HCT116 (cell line): ENCODE measurements around the gene CADPS. TPM values are rescaled to one million over a fixed set of nuclear protein-coding genes. Genes with fewer than 3 reads are reported as not detected.

ENCODE experiments used
- ATAC-seq: fragments of 200-7000 bp; cut with Tn5 transposase; 2 replicates; pipeline ENCODE4 v1.9.1; 2020; ENCODE audit warnings: mild to moderate bottlenecking, moderate library complexity
- BruUV-seq: library from RNA; stranded (reverse); fragments of 400-500 nt; replicated peaks from 2 replicates; lab custom pipeline; 2021; lab: Mats Ljungman, UMichigan
- CTCF ChIA-PET: fragments of 300-600 bp; sonication (Branson Sonifier 250); formaldehyde crosslinking; loops from one replicate; lab custom pipeline; 2021; ENCODE audit warnings: antibody characterized with exemption; lab: Charles Lee
- POLR2A ChIA-PET: fragments of 300-600, 350-600 bp; sonication (Branson Sonifier 250); formaldehyde crosslinking; loops from one replicate; lab custom pipeline; 2021; ENCODE audit warnings: antibody characterized with exemption; lab: Charles Lee
- RAD21 ChIA-PET, 2 experiments: fragments of 300-600 bp; sonication (Branson Sonifier 250); formaldehyde crosslinking; loops; one replicate each; lab custom pipeline; 2023; ENCODE audit warnings: low total read pairs in 2 of 2; ENCODE audit not compliant: uncharacterized antibody in 2 of 2, unreplicated experiment in 2 of 2, low non-redundant PET in 1 of 2; lab: Charles Lee
- DNase-seq: peaks from one replicate; pipeline ENCODE4 v3.0.0-alpha.2; 2010; ENCODE audit warnings: low read depth, low spot score
- H2AFZ ChIP-seq: fragments of 200-600 bp; shearing (Covaris generic), sonication (generic); 2 replicates; pipeline ENCODE4 v1.6.1; 2017; ENCODE audit warnings: low read depth, mixed run types, mixed read lengths, antibody characterized with exemption, low read length; ENCODE audit not compliant: poor library complexity, severe bottlenecking
- H3K27ac ChIP-seq: 2 replicates; pipeline ENCODE4 v1.5.1; 2012; ENCODE audit warnings: low read depth, low read length
- H3K27me3 ChIP-seq: fragments of 200-600 bp; sonication (generic); 2 replicates; pipeline ENCODE4 v1.6.1; 2016; ENCODE audit warnings: mixed run types, low read length, mixed read lengths; ENCODE audit not compliant: insufficient read depth
- H3K36me3 ChIP-seq, 2 experiments: fragments of 200-500 bp in 1 of 2; fragments of 200-600 bp in 1 of 2; sonication (Bioruptor generic) in 1 of 2; sonication (generic) in 1 of 2; 2 replicates each; pipeline versions ENCODE4 v1.5.1 to v1.6.1; 2014 to 2016; ENCODE audit warnings: low read length in 2 of 2, inconsistent platforms in 1 of 2, mixed read lengths in 1 of 2, mixed run types in 1 of 2; ENCODE audit not compliant: insufficient read depth in 2 of 2, control insufficient read depth in 1 of 2
- H3K4me1 ChIP-seq, 2 experiments: fragments of 200-600 bp in 1 of 2; sonication (generic) in 1 of 2; 2 replicates each; pipeline versions ENCODE4 v1.5.1 to v1.6.1; 2012 to 2017; ENCODE audit warnings: low read length in 2 of 2, inconsistent platforms in 1 of 2, mild to moderate bottlenecking in 1 of 2, mixed read lengths in 1 of 2, mixed run types in 1 of 2, moderate library complexity in 1 of 2; ENCODE audit not compliant: insufficient read depth in 2 of 2, control insufficient read depth in 1 of 2
- H3K4me2 ChIP-seq: fragments of 200-600 bp; sonication (generic); 2 replicates; pipeline ENCODE4 v1.6.1; 2017; ENCODE audit warnings: mixed run types, low read length, mixed read lengths
- H3K4me3 ChIP-seq, 2 experiments: fragments of 200-600 bp in 1 of 2; sonication (generic) in 1 of 2; replicated peaks in 1 of 2; 2 replicates each; pipeline ENCODE4 v1.5.1; 2011 to 2016; ENCODE audit warnings: low read length in 2 of 2, control low read depth in 1 of 2, low read depth in 1 of 2, mild to moderate bottlenecking in 1 of 2, mixed read lengths in 1 of 2, mixed run types in 1 of 2
- H3K79me2 ChIP-seq: fragments of 200-600 bp; sonication (generic); 2 replicates; pipeline ENCODE4 v1.6.1; 2017; ENCODE audit warnings: mild to moderate bottlenecking, mixed run types, low read length, moderate library complexity, mixed read lengths; ENCODE audit not compliant: insufficient read depth
- H3K9ac ChIP-seq: fragments of 200-600 bp; sonication (generic); 2 replicates; pipeline ENCODE4 v1.6.1; 2016; ENCODE audit warnings: low read length, mixed read lengths
- H3K9me2 ChIP-seq: fragments of 200-600 bp; sonication (generic), shearing (Covaris generic); 2 replicates; pipeline ENCODE4 v1.6.1; 2017; ENCODE audit warnings: mixed run types, mild to moderate bottlenecking, moderate library complexity; ENCODE audit not compliant: insufficient read depth
- H3K9me3 ChIP-seq, 2 experiments: fragments of 200-500 bp in 1 of 2; fragments of 200-600 bp in 1 of 2; sonication (Bioruptor generic) in 1 of 2; sonication (generic) in 1 of 2; 2 replicates each; pipeline ENCODE4 v1.6.1; 2014 to 2017; ENCODE audit warnings: low read length in 2 of 2, mixed read lengths in 2 of 2, inconsistent platforms in 1 of 2, low read depth in 1 of 2, mild to moderate bottlenecking in 1 of 2, mixed run types in 1 of 2, moderate library complexity in 1 of 2; ENCODE audit not compliant: control insufficient read depth in 1 of 2, insufficient read depth in 1 of 2
- H4K20me1 ChIP-seq: fragments of 200-600 bp; sonication (generic), shearing (Covaris generic); 2 replicates; pipeline ENCODE4 v1.6.1; 2017; ENCODE audit warnings: mixed run types, mild to moderate bottlenecking, moderate library complexity; ENCODE audit not compliant: insufficient read depth
- EGR1 ChIP-seq: IDR thresholded peaks from 2 replicates; pipeline ENCODE4 v1.6.1; 2012; ENCODE audit warnings: low read depth
- ELF1 ChIP-seq: IDR thresholded peaks from 2 replicates; pipeline ENCODE4 v1.6.1; 2012; ENCODE audit warnings: low read depth, borderline replicate concordance
- EZH2phosphoT487 ChIP-seq: fragments of 200-600 bp; IDR thresholded peaks from 2 replicates; pipeline ENCODE4 v1.6.1; 2018; ENCODE audit warnings: antibody characterized with exemption, borderline replicate concordance
- FOSL1 ChIP-seq: IDR thresholded peaks from 2 replicates; pipeline ENCODE4 v1.6.1; 2012; ENCODE audit warnings: low read depth
- JUND ChIP-seq: IDR thresholded peaks from 2 replicates; pipeline ENCODE4 v1.6.1; 2012
- POLR2AphosphoS5 ChIP-seq: IDR thresholded peaks from 2 replicates; pipeline ENCODE4 v1.6.1; 2011; ENCODE audit warnings: mild to moderate bottlenecking, low read depth, low read length, moderate library complexity
- RAD21 ChIP-seq: IDR thresholded peaks from 2 replicates; pipeline ENCODE4 v1.6.1; 2012; ENCODE audit warnings: low read depth, mild to moderate bottlenecking
- SRF ChIP-seq: IDR thresholded peaks from 2 replicates; pipeline ENCODE4 v1.6.1; 2012; ENCODE audit warnings: low read depth
- TCF7L2 ChIP-seq: IDR thresholded peaks from 2 replicates; pipeline ENCODE4 v1.7.0; 2011; ENCODE audit warnings: borderline replicate concordance, inconsistent platforms; ENCODE audit not compliant: insufficient read depth, insufficient read length; ENCODE audit errors: extremely low read depth
- ZFX ChIP-seq: fragments of 450-650 bp; IDR thresholded peaks from 2 replicates; pipeline ENCODE4 v1.6.1; 2017
- intact Hi-C: fragments of 100-400 bp; cut with micrococcal nuclease; formaldehyde crosslinking; loops from 2 replicates; pipeline ENCODE4 v1.10.0; 2022
- total RNA-seq: library from RNA; stranded (reverse); gene quantifications from one replicate; pipeline ENCODE4 v1.2.1, GENCODE V29; 2021; ENCODE audit not compliant: unreplicated experiment
- TF ChIP-seq, protein P1 (sequence below): IDR thresholded peaks from 2 replicates; pipeline ENCODE4 v1.6.1; 2012
- TF ChIP-seq, protein P2 (sequence below): IDR thresholded peaks from 2 replicates; pipeline ENCODE4 v1.6.1; 2012; ENCODE audit warnings: low read depth

The CADPS gene
- total RNA-seq, 1 experiment from 2014 or later: not detected

DNA sequence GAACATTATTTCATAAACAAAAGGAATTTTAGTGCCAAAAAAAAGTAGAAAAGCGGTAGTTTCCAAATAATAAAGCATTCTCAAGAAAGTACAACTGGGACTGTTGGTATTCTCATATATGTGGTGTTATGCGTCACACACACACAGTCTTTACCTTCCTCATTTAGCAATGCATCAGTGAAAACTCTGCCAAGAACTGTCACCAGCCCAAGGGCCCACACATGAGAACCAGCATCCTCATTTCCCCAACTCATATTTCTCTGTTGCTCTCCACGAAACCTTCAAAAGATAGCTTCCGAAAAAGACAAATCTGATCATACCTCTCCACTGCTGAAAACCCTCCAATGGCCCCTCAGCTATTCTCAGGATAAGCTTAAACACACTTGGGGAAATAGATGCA, 150.7 kb downstream of the CADPS start:
- no peak for TF ChIP-seq RAD21
- TF ChIP-seq POLR2AphosphoS5: no peak
- TF ChIP-seq EGR1: no peak
- no peak for TF ChIP-seq SRF
- TF ChIP-seq EZH2phosphoT487: no peak
- TF ChIP-seq, protein P1, sequence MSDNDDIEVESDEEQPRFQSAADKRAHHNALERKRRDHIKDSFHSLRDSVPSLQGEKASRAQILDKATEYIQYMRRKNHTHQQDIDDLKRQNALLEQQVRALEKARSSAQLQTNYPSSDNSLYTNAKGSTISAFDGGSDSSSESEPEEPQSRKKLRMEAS: no peak
- no peak for TF ChIP-seq TCF7L2
- TF ChIP-seq ZFX: no peak
- TF ChIP-seq FOSL1: no peak
- no peak for TF ChIP-seq ELF1
- TF ChIP-seq, protein P2, sequence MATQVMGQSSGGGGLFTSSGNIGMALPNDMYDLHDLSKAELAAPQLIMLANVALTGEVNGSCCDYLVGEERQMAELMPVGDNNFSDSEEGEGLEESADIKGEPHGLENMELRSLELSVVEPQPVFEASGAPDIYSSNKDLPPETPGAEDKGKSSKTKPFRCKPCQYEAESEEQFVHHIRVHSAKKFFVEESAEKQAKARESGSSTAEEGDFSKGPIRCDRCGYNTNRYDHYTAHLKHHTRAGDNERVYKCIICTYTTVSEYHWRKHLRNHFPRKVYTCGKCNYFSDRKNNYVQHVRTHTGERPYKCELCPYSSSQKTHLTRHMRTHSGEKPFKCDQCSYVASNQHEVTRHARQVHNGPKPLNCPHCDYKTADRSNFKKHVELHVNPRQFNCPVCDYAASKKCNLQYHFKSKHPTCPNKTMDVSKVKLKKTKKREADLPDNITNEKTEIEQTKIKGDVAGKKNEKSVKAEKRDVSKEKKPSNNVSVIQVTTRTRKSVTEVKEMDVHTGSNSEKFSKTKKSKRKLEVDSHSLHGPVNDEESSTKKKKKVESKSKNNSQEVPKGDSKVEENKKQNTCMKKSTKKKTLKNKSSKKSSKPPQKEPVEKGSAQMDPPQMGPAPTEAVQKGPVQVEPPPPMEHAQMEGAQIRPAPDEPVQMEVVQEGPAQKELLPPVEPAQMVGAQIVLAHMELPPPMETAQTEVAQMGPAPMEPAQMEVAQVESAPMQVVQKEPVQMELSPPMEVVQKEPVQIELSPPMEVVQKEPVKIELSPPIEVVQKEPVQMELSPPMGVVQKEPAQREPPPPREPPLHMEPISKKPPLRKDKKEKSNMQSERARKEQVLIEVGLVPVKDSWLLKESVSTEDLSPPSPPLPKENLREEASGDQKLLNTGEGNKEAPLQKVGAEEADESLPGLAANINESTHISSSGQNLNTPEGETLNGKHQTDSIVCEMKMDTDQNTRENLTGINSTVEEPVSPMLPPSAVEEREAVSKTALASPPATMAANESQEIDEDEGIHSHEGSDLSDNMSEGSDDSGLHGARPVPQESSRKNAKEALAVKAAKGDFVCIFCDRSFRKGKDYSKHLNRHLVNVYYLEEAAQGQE: no peak
- TF ChIP-seq JUND: no peak
- TF ChIP-seq, all 23 proteins: peak for 0
- Histone ChIP-seq H3K36me3 (no peaks in the 10 kb centered on the region), H3K4me3 (no peak overlapping the region), H3K27ac (no peak overlapping the region), H3K27me3 (peaks cover 8% of the 10 kb centered on the region), H4K20me1 (no peaks in the 10 kb centered on the region), H3K9ac (no peak overlapping the region), H3K79me2 (no peaks in the 10 kb centered on the region), H3K9me2 (no peaks in the 10 kb centered on the region), H3K4me1 (no peaks in the 10 kb centered on the region), H2AFZ (no peak overlapping the region), H3K4me2 (no peak overlapping the region), H3K9me3 (no peaks in the 10 kb centered on the region)
- POLR2A ChIA-PET: no interaction called here
- no TSS peak for BruUV-seq
- RAD21 ChIA-PET: no interaction called here
- CTCF ChIA-PET: no interaction called here
- intact Hi-C loops: no loop called here
- DNase-seq (no peak), ATAC-seq (no peak)
